Measurements from ENCODE around the gene MAJIN.
A peak's percentile ranks its signal among the peaks of the same experiment; 100 is the strongest.

Gene MAJIN

GRCh38 chr11:64900263-64900678 lies 71.6 kb downstream of the MAJIN start:
- no peak overlapping the region for H3K27ac ChIP-seq (replicated peaks; ENCODE audit: low read length)
- H2BK15ac ChIP-seq (ENCODE audit: low read length), result no peak overlapping the region
- peaks cover 25 to 32% of the 10 kb centered on the region in 2 donors for H3K36me3 ChIP-seq (replicated peaks in 1 of 2; ENCODE audit: control insufficient read depth in 2 of 2, insufficient read depth in 2 of 2, low read length in 2 of 2)
- no peak overlapping the region for H2AFZ ChIP-seq (ENCODE audit: low read length)
- H3K4me3 ChIP-seq (ENCODE audit: low read length in 2 of 2), result no peak overlapping the region
- no peak overlapping the region for H3K4ac ChIP-seq (ENCODE audit: low read length)
- H3K9ac ChIP-seq (ENCODE audit: low read depth, low read length, poor library complexity), result no peak overlapping the region
- no peaks in the 10 kb centered on the region for H3K4me1 ChIP-seq (ENCODE audit: control insufficient read depth in 2 of 2, insufficient read depth in 1 of 2, low read depth in 1 of 2, low read length in 2 of 2)
- H2BK5ac ChIP-seq (ENCODE audit: low read length), result no peak overlapping the region
- H3K27me3 ChIP-seq (ENCODE audit: control insufficient read depth in 3 of 3, insufficient read depth in 3 of 3, low read depth in 1 of 3, low read length in 3 of 3), result no peaks in the 10 kb centered on the region
- no peak overlapping the region for H2BK120ac ChIP-seq (ENCODE audit: low read depth, low read length)
- no peaks in the 10 kb centered on the region for H3K79me1 ChIP-seq (ENCODE audit: low read depth, low read length)
- H4K8ac ChIP-seq (ENCODE audit: low read depth, low read length), result no peak overlapping the region
- no peak overlapping the region for H3K18ac ChIP-seq (ENCODE audit: low read length)
- H3K23ac ChIP-seq (ENCODE audit: low read depth, low read length, poor library complexity), result no peak overlapping the region
- DNase-seq (ENCODE audit: low spot score), result no peak
- H2AK5ac ChIP-seq (ENCODE audit: low read depth, low read length), result no peak overlapping the region
- no peak overlapping the region for H4K91ac ChIP-seq (ENCODE audit: low read depth, low read length, poor library complexity)
- H2BK12ac ChIP-seq (ENCODE audit: low read length), result no peak overlapping the region
- no CpG with 5 or more reads among the region's 14 CpGs for WGBS, 2 donors (ENCODE audit: extremely low coverage in 2 of 2, insufficient read length in 2 of 2, insufficient replicate concordance in 1 of 2)
- H3K4me2 ChIP-seq (ENCODE audit: insufficient read depth, low read length, poor library complexity, severe bottlenecking), result no peak overlapping the region
- no peak overlapping the region for H3K14ac ChIP-seq (ENCODE audit: low read length)
- H3K9me3 ChIP-seq (replicated peaks in 1 of 2; ENCODE audit: control insufficient read depth in 2 of 2, insufficient read depth in 1 of 2, low read depth in 1 of 2, low read length in 2 of 2), result no peaks in the 10 kb centered on the region

GRCh38 chr11:64898541-64898940 lies 73.4 kb downstream of the MAJIN start:
- Histone ChIP-seq H2AFZ (ENCODE audit: low read length) (no peak overlapping the region), H2BK120ac (ENCODE audit: low read depth, low read length) (no peak overlapping the region), H3K79me1 (ENCODE audit: low read depth, low read length) (peaks cover 1% of the 10 kb centered on the region), H4K8ac (ENCODE audit: low read depth, low read length) (peak overlapping the region; percentile 43), H3K27ac (replicated peaks; ENCODE audit: low read length) (no peak overlapping the region), H3K27me3 (ENCODE audit: control insufficient read depth in 3 of 3, insufficient read depth in 3 of 3, low read depth in 1 of 3, low read length in 3 of 3) (no peaks in the 10 kb centered on the region), H3K4me3 (ENCODE audit: low read length in 2 of 2) (no peak overlapping the region), H3K18ac (ENCODE audit: low read length) (no peak overlapping the region), H3K14ac (ENCODE audit: low read length) (peak overlapping the region; percentile 56), H3K23ac (ENCODE audit: low read depth, low read length, poor library complexity) (peak overlapping the region; percentile 73), H4K91ac (ENCODE audit: low read depth, low read length, poor library complexity) (no peak overlapping the region), H3K36me3 (replicated peaks in 1 of 2; ENCODE audit: control insufficient read depth in 2 of 2, insufficient read depth in 2 of 2, low read length in 2 of 2) (peaks cover 22 to 26% of the 10 kb centered on the region in 2 donors), H3K4me1 (ENCODE audit: control insufficient read depth in 2 of 2, insufficient read depth in 1 of 2, low read depth in 1 of 2, low read length in 2 of 2) (peaks cover 0 to 2% of the 10 kb centered on the region in 2 donors), H3K4ac (ENCODE audit: low read length) (no peak overlapping the region), H3K4me2 (ENCODE audit: insufficient read depth, low read length, poor library complexity, severe bottlenecking) (no peak overlapping the region), H2BK12ac (ENCODE audit: low read length) (no peak overlapping the region), H2BK15ac (ENCODE audit: low read length) (no peak overlapping the region), H2AK5ac (ENCODE audit: low read depth, low read length) (no peak overlapping the region), H2BK5ac (ENCODE audit: low read length) (no peak overlapping the region), H3K9me3 (replicated peaks in 1 of 2; ENCODE audit: control insufficient read depth in 2 of 2, insufficient read depth in 1 of 2, low read depth in 1 of 2, low read length in 2 of 2) (no peaks in the 10 kb centered on the region), H3K9ac (ENCODE audit: low read depth, low read length, poor library complexity) (no peak overlapping the region)
- no CpG with 5 or more reads among the region's 19 CpGs for WGBS, 2 donors (ENCODE audit: extremely low coverage in 2 of 2, insufficient read length in 2 of 2, insufficient replicate concordance in 1 of 2)
- no peak for DNase-seq (ENCODE audit: low spot score)

- Histone ChIP-seq H3K4ac (ENCODE audit: low read length) (no peak overlapping the region), H2AK5ac (ENCODE audit: low read depth, low read length) (no peak overlapping the region), H2BK5ac (ENCODE audit: low read length) (no peak overlapping the region), H3K14ac (ENCODE audit: low read length) (no peak overlapping the region), H2BK15ac (ENCODE audit: low read length) (no peak overlapping the region), H3K27ac (replicated peaks; ENCODE audit: low read length) (no peak overlapping the region), H3K9ac (ENCODE audit: low read depth, low read length, poor library complexity) (no peak overlapping the region), H3K18ac (ENCODE audit: low read length) (no peak overlapping the region), H3K4me2 (ENCODE audit: insufficient read depth, low read length, poor library complexity, severe bottlenecking) (no peak overlapping the region), H3K23ac (ENCODE audit: low read depth, low read length, poor library complexity) (peak overlapping the region; percentile 73), H3K27me3 (ENCODE audit: control insufficient read depth in 3 of 3, insufficient read depth in 3 of 3, low read depth in 1 of 3, low read length in 3 of 3) (no peaks in the 10 kb centered on the region), H4K8ac (ENCODE audit: low read depth, low read length) (no peak overlapping the region), H4K91ac (ENCODE audit: low read depth, low read length, poor library complexity) (no peak overlapping the region), H2AFZ (ENCODE audit: low read length) (no peak overlapping the region), H2BK120ac (ENCODE audit: low read depth, low read length) (no peak overlapping the region), H3K4me1 (ENCODE audit: control insufficient read depth in 2 of 2, insufficient read depth in 1 of 2, low read depth in 1 of 2, low read length in 2 of 2) (peaks cover 0 to 2% of the 10 kb centered on the region in 2 donors), H3K4me3 (ENCODE audit: low read length in 2 of 2) (no peak overlapping the region), H3K36me3 (replicated peaks in 1 of 2; ENCODE audit: control insufficient read depth in 2 of 2, insufficient read depth in 2 of 2, low read length in 2 of 2) (peaks cover 19 to 23% of the 10 kb centered on the region in 2 donors), H3K79me1 (ENCODE audit: low read depth, low read length) (peaks cover 1% of the 10 kb centered on the region), H2BK12ac (ENCODE audit: low read length) (no peak overlapping the region), H3K9me3 (replicated peaks in 1 of 2; ENCODE audit: control insufficient read depth in 2 of 2, insufficient read depth in 1 of 2, low read depth in 1 of 2, low read length in 2 of 2) (no peaks in the 10 kb centered on the region)
- WGBS, 2 donors (ENCODE audit: extremely low coverage in 2 of 2, insufficient read length in 2 of 2, insufficient replicate concordance in 1 of 2), result no CpG with 5 or more reads among the region's 9 CpGs
- no peak for DNase-seq (ENCODE audit: low spot score)
These were observed 73.8 kb downstream of the MAJIN start for GRCh38 chr11:64898076-64898445.

- no peak overlapping the region for H3K23ac ChIP-seq (ENCODE audit: low read depth, low read length, poor library complexity)
- no peak overlapping the region for H3K4ac ChIP-seq (ENCODE audit: low read length)
- H3K27me3 ChIP-seq (ENCODE audit: control insufficient read depth in 3 of 3, insufficient read depth in 3 of 3, low read depth in 1 of 3, low read length in 3 of 3), result no peaks in the 10 kb centered on the region
- H2AK5ac ChIP-seq (ENCODE audit: low read depth, low read length), result no peak overlapping the region
- H2BK5ac ChIP-seq (ENCODE audit: low read length), result no peak overlapping the region
- no peak overlapping the region for H4K8ac ChIP-seq (ENCODE audit: low read depth, low read length)
- H2AFZ ChIP-seq (ENCODE audit: low read length), result no peak overlapping the region
- H3K18ac ChIP-seq (ENCODE audit: low read length), result no peak overlapping the region
- no peak overlapping the region for H3K4me2 ChIP-seq (ENCODE audit: insufficient read depth, low read length, poor library complexity, severe bottlenecking)
- H2BK120ac ChIP-seq (ENCODE audit: low read depth, low read length), result no peak overlapping the region
- no peak overlapping the region for H3K9ac ChIP-seq (ENCODE audit: low read depth, low read length, poor library complexity)
- no peaks in the 10 kb centered on the region for H3K9me3 ChIP-seq (replicated peaks in 1 of 2; ENCODE audit: control insufficient read depth in 2 of 2, insufficient read depth in 1 of 2, low read depth in 1 of 2, low read length in 2 of 2)
- peaks cover 1% of the 10 kb centered on the region for H3K79me1 ChIP-seq (ENCODE audit: low read depth, low read length)
- no peak overlapping the region for H4K91ac ChIP-seq (ENCODE audit: low read depth, low read length, poor library complexity)
- H3K4me1 ChIP-seq (ENCODE audit: control insufficient read depth in 2 of 2, insufficient read depth in 1 of 2, low read depth in 1 of 2, low read length in 2 of 2), result peaks cover 0 to 2% of the 10 kb centered on the region in 2 donors
- H3K27ac ChIP-seq (replicated peaks; ENCODE audit: low read length), result no peak overlapping the region
- no CpG with 5 or more reads among the region's 19 CpGs for WGBS, 2 donors (ENCODE audit: extremely low coverage in 2 of 2, insufficient read length in 2 of 2, insufficient replicate concordance in 1 of 2)
- H3K14ac ChIP-seq (ENCODE audit: low read length), result no peak overlapping the region
- peaks cover 17 to 19% of the 10 kb centered on the region in 2 donors for H3K36me3 ChIP-seq (replicated peaks in 1 of 2; ENCODE audit: control insufficient read depth in 2 of 2, insufficient read depth in 2 of 2, low read length in 2 of 2)
- H2BK15ac ChIP-seq (ENCODE audit: low read length), result no peak overlapping the region
- no peak overlapping the region for H3K4me3 ChIP-seq (ENCODE audit: low read length in 2 of 2)
- H2BK12ac ChIP-seq (ENCODE audit: low read length), result peak overlapping the region; percentile 22
- no peak for DNase-seq (ENCODE audit: low spot score)
These were observed 74.4 kb downstream of the MAJIN start for GRCh38 chr11:64897381-64898075.
